ENCODE data around the gene RALGAPA2. TPM values are rescaled to one million over a fixed set of nuclear protein-coding genes. Genes with fewer than 3 reads are reported as not detected.

RALGAPA2 gene
- total RNA-seq, 2 experiments from 2014 or later = 21.2 to 21.9 TPM

DNA sequence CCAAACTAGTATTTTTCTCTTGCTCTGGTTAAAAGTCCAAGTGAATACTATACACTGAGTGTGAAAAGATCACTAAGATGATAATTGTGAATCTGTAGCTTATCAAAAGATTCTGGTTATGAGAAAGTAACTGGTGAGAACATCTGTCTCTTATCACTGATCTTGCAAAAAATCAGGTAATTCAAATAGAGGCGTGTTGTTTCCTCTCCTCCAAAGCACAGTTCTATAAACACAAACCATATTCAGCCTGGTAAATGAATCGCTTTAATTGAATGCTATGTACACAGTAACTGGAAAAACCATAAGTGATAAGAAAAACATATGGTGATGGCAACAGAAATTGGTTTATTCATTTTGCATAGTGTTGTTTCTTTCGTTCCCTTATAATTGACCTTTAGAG lies 161.0 kb downstream of the RALGAPA2 start:
- H3K4me3 ChIP-seq (ENCODE audit: low read length) = no peak overlapping the region
- no peaks in the 10 kb centered on the region for H3K9me3 Mint-ChIP-seq
- ChIA-PET POLR2A (no interaction called here), CTCF (no interaction called here)
- peaks cover 53% of the 10 kb centered on the region for H3K36me3 Mint-ChIP-seq (ENCODE audit: low read depth)
- peaks cover 10% of the 10 kb centered on the region for H3K36me3 ChIP-seq (ENCODE audit: insufficient read depth, low read length)
- DNase-seq (no peak), ATAC-seq (ENCODE audit: poor library complexity) (no peak)
- no peak overlapping the region for H3K4me3 Mint-ChIP-seq
- H3K9me3 ChIP-seq (ENCODE audit: control insufficient read depth in 1 of 2, insufficient read depth in 1 of 2, low read length in 2 of 2) = no peaks in the 10 kb centered on the region
- H3K27ac ChIP-seq (ENCODE audit: low read depth in 1 of 2, low read length in 2 of 2) = no peak overlapping the region
- no peaks in the 10 kb centered on the region for H3K27me3 Mint-ChIP-seq
- intact Hi-C loops (cut with DNase I, micrococcal nuclease) = no loop called here
- peaks cover 4% of the 10 kb centered on the region for H3K4me1 ChIP-seq (ENCODE audit: insufficient read depth, low read length)
- TF ChIP-seq, protein P1, sequence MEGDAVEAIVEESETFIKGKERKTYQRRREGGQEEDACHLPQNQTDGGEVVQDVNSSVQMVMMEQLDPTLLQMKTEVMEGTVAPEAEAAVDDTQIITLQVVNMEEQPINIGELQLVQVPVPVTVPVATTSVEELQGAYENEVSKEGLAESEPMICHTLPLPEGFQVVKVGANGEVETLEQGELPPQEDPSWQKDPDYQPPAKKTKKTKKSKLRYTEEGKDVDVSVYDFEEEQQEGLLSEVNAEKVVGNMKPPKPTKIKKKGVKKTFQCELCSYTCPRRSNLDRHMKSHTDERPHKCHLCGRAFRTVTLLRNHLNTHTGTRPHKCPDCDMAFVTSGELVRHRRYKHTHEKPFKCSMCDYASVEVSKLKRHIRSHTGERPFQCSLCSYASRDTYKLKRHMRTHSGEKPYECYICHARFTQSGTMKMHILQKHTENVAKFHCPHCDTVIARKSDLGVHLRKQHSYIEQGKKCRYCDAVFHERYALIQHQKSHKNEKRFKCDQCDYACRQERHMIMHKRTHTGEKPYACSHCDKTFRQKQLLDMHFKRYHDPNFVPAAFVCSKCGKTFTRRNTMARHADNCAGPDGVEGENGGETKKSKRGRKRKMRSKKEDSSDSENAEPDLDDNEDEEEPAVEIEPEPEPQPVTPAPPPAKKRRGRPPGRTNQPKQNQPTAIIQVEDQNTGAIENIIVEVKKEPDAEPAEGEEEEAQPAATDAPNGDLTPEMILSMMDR (IDR thresholded peaks at IDR 0.05) = no peak
- no peak overlapping the region for H3K27ac Mint-ChIP-seq
- no peaks in the 10 kb centered on the region for H3K27me3 ChIP-seq (ENCODE audit: control insufficient read depth in 1 of 2, insufficient read depth in 2 of 2, low read length in 2 of 2)
- H3K4me1 Mint-ChIP-seq (ENCODE audit: low read depth) = peaks cover 31% of the 10 kb centered on the region

DNA sequence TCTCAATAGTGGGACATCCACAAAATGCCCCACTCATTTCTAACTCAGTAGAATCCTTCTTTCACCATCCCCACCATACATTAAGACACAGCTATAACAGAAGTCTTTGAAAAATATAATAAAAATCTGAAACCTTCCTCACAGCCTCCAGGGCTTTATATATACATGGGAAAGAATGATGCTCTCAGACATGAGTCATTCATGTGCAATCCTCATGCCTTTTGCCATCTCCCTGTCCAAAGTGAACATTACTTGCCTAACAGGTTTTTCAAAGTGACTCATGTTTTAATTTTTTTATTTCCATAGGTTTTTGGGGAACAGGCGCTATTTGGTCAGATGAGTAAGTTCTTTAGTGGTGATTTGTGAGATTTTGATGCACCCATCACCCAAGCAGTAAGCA lies 162.7 kb downstream of the RALGAPA2 start:
- H3K27ac Mint-ChIP-seq = no peak overlapping the region

DNA sequence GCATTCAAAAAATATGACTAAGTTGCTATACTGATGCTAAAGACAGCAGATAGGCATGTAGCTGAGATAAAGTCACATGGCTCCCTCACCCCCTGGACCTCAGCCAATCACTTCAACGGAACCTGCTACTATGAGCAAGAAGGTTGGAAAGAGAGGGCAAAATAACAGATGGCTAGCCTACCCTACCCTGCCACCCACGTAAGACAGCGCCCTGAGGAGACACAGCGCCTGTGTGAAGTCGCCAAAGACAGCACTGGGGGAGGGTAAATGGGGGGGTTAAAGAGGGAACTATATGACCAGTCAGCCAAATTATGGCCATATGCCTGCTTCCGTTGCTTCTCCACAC lies 163.2 kb downstream of the RALGAPA2 start:
- no peak overlapping the region for H3K27ac ChIP-seq (ENCODE audit: low read depth in 1 of 2, low read length in 2 of 2)
- Mint-ChIP-seq H3K9me3 (no peaks in the 10 kb centered on the region), H3K36me3 (ENCODE audit: low read depth) (peaks cover 53% of the 10 kb centered on the region), H3K4me3 (no peak overlapping the region), H3K4me1 (ENCODE audit: low read depth) (peaks cover 31% of the 10 kb centered on the region), H3K27me3 (no peaks in the 10 kb centered on the region), H3K27ac (no peak overlapping the region)
- no peaks in the 10 kb centered on the region for H3K9me3 ChIP-seq (ENCODE audit: control insufficient read depth in 1 of 2, insufficient read depth in 1 of 2, low read length in 2 of 2)
- TF ChIP-seq, protein P1 (IDR thresholded peaks at IDR 0.05) = no peak
- ChIA-PET POLR2A (no interaction called here), CTCF (no interaction called here)
- intact Hi-C loops (cut with DNase I, micrococcal nuclease) = no loop called here
- peaks cover 12% of the 10 kb centered on the region for H3K36me3 ChIP-seq (ENCODE audit: insufficient read depth, low read length)
- peaks cover 4% of the 10 kb centered on the region for H3K4me1 ChIP-seq (ENCODE audit: insufficient read depth, low read length)
- no peak for ATAC-seq (ENCODE audit: poor library complexity)
- no peaks in the 10 kb centered on the region for H3K27me3 ChIP-seq (ENCODE audit: control insufficient read depth in 1 of 2, insufficient read depth in 2 of 2, low read length in 2 of 2)
- H3K4me3 ChIP-seq (ENCODE audit: low read length) = no peak overlapping the region
- DNase-seq = no peak

More for the DNA sequence above, 162.7 kb downstream of the RALGAPA2 start:
- Histone ChIP-seq H3K4me3 (ENCODE audit: low read length) (no peak overlapping the region), H3K27me3 (ENCODE audit: control insufficient read depth in 1 of 2, insufficient read depth in 2 of 2, low read length in 2 of 2) (no peaks in the 10 kb centered on the region), H3K9me3 (ENCODE audit: control insufficient read depth in 1 of 2, insufficient read depth in 1 of 2, low read length in 2 of 2) (no peaks in the 10 kb centered on the region), H3K27ac (ENCODE audit: low read depth in 1 of 2, low read length in 2 of 2) (no peak overlapping the region), H3K4me1 (ENCODE audit: insufficient read depth, low read length) (peaks cover 4% of the 10 kb centered on the region), H3K36me3 (ENCODE audit: insufficient read depth, low read length) (peaks cover 12% of the 10 kb centered on the region)
- Mint-ChIP-seq H3K4me1 (ENCODE audit: low read depth) (peaks cover 31% of the 10 kb centered on the region), H3K27me3 (no peaks in the 10 kb centered on the region), H3K36me3 (ENCODE audit: low read depth) (peaks cover 53% of the 10 kb centered on the region), H3K4me3 (no peak overlapping the region), H3K9me3 (no peaks in the 10 kb centered on the region)
- no peak for DNase-seq
- TF ChIP-seq, protein P1 (IDR thresholded peaks at IDR 0.05) = no peak
- no peak for ATAC-seq (ENCODE audit: poor library complexity)
- CTCF ChIA-PET = no interaction called here
- intact Hi-C loops (cut with DNase I, micrococcal nuclease) = no loop called here
- POLR2A ChIA-PET = no interaction called here

Data from CD4-positive, alpha-beta T cell (primary cell).